Neural progenitor cell (in vitro differentiated cells): ENCODE data around the gene ABHD15. TPM values are rescaled to one million over a fixed set of nuclear protein-coding genes. Genes with fewer than 3 reads are reported as not detected.

Experiments used
- DNase-seq: peaks from one replicate; pipeline ENCODE4 v3.0.0-alpha.2; 2016; ENCODE audit warnings: low spot score
- H2AFZ ChIP-seq: fragments of 200-600 bp; sonication (generic); replicated peaks from 2 replicates; pipeline ENCODE4 v1.6.1; 2016; ENCODE audit warnings: antibody characterized with exemption
- H3F3A ChIP-seq: fragments of 200-600 bp; sonication (generic); 2 replicates; pipeline ENCODE4 v1.6.1; 2016; ENCODE audit warnings: antibody characterized with exemption, low read depth
- H3K27ac ChIP-seq: fragments of 200-600 bp; sonication (generic); 2 replicates; pipeline ENCODE4 v1.5.1; 2016; ENCODE audit warnings: mild to moderate bottlenecking
- H3K27me3 ChIP-seq: fragments of 200-600 bp; sonication (generic); 2 replicates; pipeline ENCODE4 v1.6.1; 2016; ENCODE audit warnings: mild to moderate bottlenecking, moderate library complexity
- H3K36me3 ChIP-seq: fragments of 200-600 bp; sonication (generic); 2 replicates; pipeline ENCODE4 v1.5.1; 2016
- H3K4me1 ChIP-seq: fragments of 200-600 bp; sonication (generic); 2 replicates; pipeline ENCODE4 v1.6.1; 2016; ENCODE audit warnings: mixed run types
- H3K4me2 ChIP-seq: fragments of 200-600 bp; sonication (generic); 2 replicates; pipeline ENCODE4 v1.6.1; 2016
- H3K4me3 ChIP-seq: fragments of 200-600 bp; sonication (generic); 2 replicates; pipeline ENCODE4 v1.5.1; 2016
- H3K79me2 ChIP-seq: fragments of 200-600 bp; sonication (generic); 2 replicates; pipeline ENCODE4 v1.6.1; 2016; ENCODE audit warnings: low read depth
- H3K9ac ChIP-seq: fragments of 200-600 bp; sonication (generic); 2 replicates; pipeline ENCODE4 v1.6.1; 2016
- H3K9me3 ChIP-seq: fragments of 200-600 bp; sonication (generic); 2 replicates; pipeline ENCODE4 v1.5.1; 2016; ENCODE audit warnings: low read depth
- H4K20me1 ChIP-seq: fragments of 200-600 bp; sonication (generic); 2 replicates; pipeline ENCODE4 v1.6.1; 2016; ENCODE audit warnings: low read depth
- H3K27ac Mint-ChIP-seq: 3 replicates; pipeline ENCODE4 v1.8.0; 2021; ENCODE audit warnings: mixed read lengths
- H3K27me3 Mint-ChIP-seq: 2 replicates; pipeline ENCODE4 v1.8.0; 2022; ENCODE audit warnings: low read depth, mild to moderate bottlenecking, inconsistent platforms, moderate library complexity, mixed read lengths; ENCODE audit not compliant: insufficient read depth
- H3K36me3 Mint-ChIP-seq: 3 replicates; pipeline ENCODE4 v1.8.0; 2021; ENCODE audit warnings: mixed read lengths
- H3K4me1 Mint-ChIP-seq: 3 replicates; pipeline ENCODE4 v1.8.0; 2021; ENCODE audit warnings: mixed read lengths
- H3K4me3 Mint-ChIP-seq: 3 replicates; pipeline ENCODE4 v1.8.0; 2021; ENCODE audit warnings: mild to moderate bottlenecking, moderate library complexity, mixed read lengths
- H3K9me3 Mint-ChIP-seq: 3 replicates; pipeline ENCODE4 v1.8.0; 2020; ENCODE audit warnings: mixed read lengths
- EZH2 ChIP-seq: fragments of 200-600 bp; sonication (generic); IDR thresholded peaks from 2 replicates; pipeline ENCODE4 v1.6.1; 2017; ENCODE audit warnings: antibody characterized with exemption, mild to moderate bottlenecking, moderate library complexity
- EZH2phosphoT487 ChIP-seq: fragments of 200-600 bp; sonication (generic); IDR thresholded peaks from 2 replicates; pipeline ENCODE4 v1.6.1; 2017; ENCODE audit warnings: antibody characterized with exemption
- total RNA-seq: library from RNA; depleted of rRNA; stranded (reverse); fragments of >200 nt; gene quantifications from 2 replicates; pipeline ENCODE4 v1.2.3, GENCODE V29; 2015; ENCODE audit warnings: low replicate concordance
- TF ChIP-seq, protein P1 (sequence below): fragments of 200-600 bp; sonication (generic); IDR thresholded peaks from 2 replicates; pipeline ENCODE4 v1.5.1; 2017; ENCODE audit warnings: antibody characterized with exemption, mild to moderate bottlenecking

Gene ABHD15
- total RNA-seq, 1 donor from 2014 or later = 2.5 TPM

GRCh38 chr17:29586676-29587469 is 20.0 kb upstream of the ABHD15 start:
- Histone ChIP-seq H3K4me1 (peaks cover 46% of the 10 kb centered on the region), H3F3A (peaks cover 14% of the 10 kb centered on the region), H3K9me3 (no peaks in the 10 kb centered on the region), H3K9ac (no peak overlapping the region), H3K27ac (no peak overlapping the region), H3K27me3 (no peaks in the 10 kb centered on the region), H2AFZ (no peak overlapping the region), H4K20me1 (peaks cover 64% of the 10 kb centered on the region), H3K4me3 (peak overlapping the region; percentile 84), H3K79me2 (peaks cover 61% of the 10 kb centered on the region), H3K36me3 (no peaks in the 10 kb centered on the region), H3K4me2 (peak overlapping the region; percentile 90)
- Mint-ChIP-seq H3K9me3 (no peaks in the 10 kb centered on the region), H3K36me3 (peaks cover 2% of the 10 kb centered on the region), H3K4me3 (peak overlapping the region; percentile 94), H3K4me1 (peaks cover 41% of the 10 kb centered on the region), H3K27me3 (peaks cover 7% of the 10 kb centered on the region), H3K27ac (no peak overlapping the region)
- no peak for DNase-seq
- TF ChIP-seq, protein P1, sequence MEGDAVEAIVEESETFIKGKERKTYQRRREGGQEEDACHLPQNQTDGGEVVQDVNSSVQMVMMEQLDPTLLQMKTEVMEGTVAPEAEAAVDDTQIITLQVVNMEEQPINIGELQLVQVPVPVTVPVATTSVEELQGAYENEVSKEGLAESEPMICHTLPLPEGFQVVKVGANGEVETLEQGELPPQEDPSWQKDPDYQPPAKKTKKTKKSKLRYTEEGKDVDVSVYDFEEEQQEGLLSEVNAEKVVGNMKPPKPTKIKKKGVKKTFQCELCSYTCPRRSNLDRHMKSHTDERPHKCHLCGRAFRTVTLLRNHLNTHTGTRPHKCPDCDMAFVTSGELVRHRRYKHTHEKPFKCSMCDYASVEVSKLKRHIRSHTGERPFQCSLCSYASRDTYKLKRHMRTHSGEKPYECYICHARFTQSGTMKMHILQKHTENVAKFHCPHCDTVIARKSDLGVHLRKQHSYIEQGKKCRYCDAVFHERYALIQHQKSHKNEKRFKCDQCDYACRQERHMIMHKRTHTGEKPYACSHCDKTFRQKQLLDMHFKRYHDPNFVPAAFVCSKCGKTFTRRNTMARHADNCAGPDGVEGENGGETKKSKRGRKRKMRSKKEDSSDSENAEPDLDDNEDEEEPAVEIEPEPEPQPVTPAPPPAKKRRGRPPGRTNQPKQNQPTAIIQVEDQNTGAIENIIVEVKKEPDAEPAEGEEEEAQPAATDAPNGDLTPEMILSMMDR = no peak

DNA sequence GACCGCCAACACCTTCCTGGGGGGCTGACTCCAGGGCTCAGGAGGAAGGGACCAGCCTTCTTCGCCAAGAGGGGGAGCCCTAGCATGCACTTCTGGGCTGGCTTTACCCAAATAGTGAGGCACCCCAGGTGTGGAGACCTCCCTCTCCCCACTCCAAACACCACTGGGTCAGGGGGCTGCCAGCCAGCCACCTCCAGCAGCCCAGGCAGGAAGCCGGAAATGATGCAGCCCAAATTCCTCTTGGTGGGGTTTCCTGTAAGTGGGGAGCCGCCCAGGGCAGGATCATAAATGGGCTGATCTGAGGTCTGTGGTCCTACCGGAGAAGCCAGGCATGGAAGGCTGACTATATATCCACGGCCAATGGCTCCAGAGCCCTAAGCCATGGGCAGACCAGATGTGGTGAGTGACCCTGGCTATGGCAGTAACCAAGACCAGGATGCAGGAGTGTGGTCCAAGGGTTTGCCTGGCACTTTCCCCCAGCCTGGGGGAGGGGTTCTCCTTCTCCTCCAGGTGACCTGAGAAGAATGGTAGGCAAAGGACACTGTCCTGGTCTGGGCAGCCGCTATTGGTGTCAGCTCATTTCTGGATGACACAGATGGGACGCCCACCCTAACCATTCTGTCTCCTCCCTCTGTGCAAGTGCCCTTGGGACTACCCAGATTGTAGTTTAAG is 18.4 kb upstream of the ABHD15 start:
- Histone ChIP-seq H3K36me3 (no peaks in the 10 kb centered on the region), H3K4me3 (no peak overlapping the region), H3K9me3 (no peaks in the 10 kb centered on the region), H3K27ac (no peak overlapping the region), H4K20me1 (peaks cover 73% of the 10 kb centered on the region), H2AFZ (no peak overlapping the region), H3K79me2 (peaks cover 61% of the 10 kb centered on the region), H3K9ac (no peak overlapping the region), H3K27me3 (no peaks in the 10 kb centered on the region), H3K4me2 (peak overlapping the region; percentile 60), H3K4me1 (peaks cover 38% of the 10 kb centered on the region), H3F3A (peaks cover 13% of the 10 kb centered on the region)
- DNase-seq = no peak
- Mint-ChIP-seq H3K36me3 (peaks cover 4% of the 10 kb centered on the region), H3K27ac (no peak overlapping the region), H3K4me3 (no peak overlapping the region), H3K4me1 (peaks cover 32% of the 10 kb centered on the region), H3K9me3 (no peaks in the 10 kb centered on the region), H3K27me3 (peaks cover 5% of the 10 kb centered on the region)
- TF ChIP-seq EZH2phosphoT487 (no peak), EZH2 (no peak)
- TF ChIP-seq, protein P1 = peak; percentile 38

GRCh38 chr17:29584452-29585079 is 17.7 kb upstream of the ABHD15 start:
- peak overlapping the region; percentile 60 for H3K4me2 ChIP-seq
- H3K9ac ChIP-seq = no peak overlapping the region
- H3F3A ChIP-seq = peaks cover 12% of the 10 kb centered on the region
- no peak overlapping the region for H3K4me3 ChIP-seq
- H3K27me3 Mint-ChIP-seq = peaks cover 5% of the 10 kb centered on the region
- H3K4me1 ChIP-seq = peaks cover 32% of the 10 kb centered on the region
- no peaks in the 10 kb centered on the region for H3K27me3 ChIP-seq
- H4K20me1 ChIP-seq = peaks cover 79% of the 10 kb centered on the region
- H3K27ac Mint-ChIP-seq = peak overlapping the region; percentile 68
- peak overlapping the region; percentile 43 for H3K4me3 Mint-ChIP-seq
- peaks cover 61% of the 10 kb centered on the region for H3K79me2 ChIP-seq
- peaks cover 4% of the 10 kb centered on the region for H3K36me3 Mint-ChIP-seq
- H2AFZ ChIP-seq = no peak overlapping the region
- peaks cover 29% of the 10 kb centered on the region for H3K4me1 Mint-ChIP-seq
- H3K36me3 ChIP-seq = no peaks in the 10 kb centered on the region
- H3K9me3 ChIP-seq = no peaks in the 10 kb centered on the region
- no peak overlapping the region for H3K27ac ChIP-seq
- TF ChIP-seq, protein P1 = no peak
- TF ChIP-seq EZH2 = no peak
- TF ChIP-seq EZH2phosphoT487 = no peak
- DNase-seq = no peak
- H3K9me3 Mint-ChIP-seq = no peaks in the 10 kb centered on the region
